ENCODE measurements around the gene RAPGEF6. TPM values are rescaled to one million over a fixed set of nuclear protein-coding genes. Genes with fewer than 3 reads are reported as not detected.

Gene RAPGEF6
- total and polyA plus RNA-seq, 2 experiments from 2014 or later = 9.5 to 20.3 TPM

GRCh38 chr5:131628990-131629389, 6.0 kb downstream of the RAPGEF6 start:
- no peak for ATAC-seq
- Histone ChIP-seq H3K27me3 (ENCODE audit: insufficient read depth) (no peaks in the 10 kb centered on the region), H3K9me2 (ENCODE audit: insufficient read depth) (no peaks in the 10 kb centered on the region), H3K4me2 (no peak overlapping the region), H3K79me2 (replicated peaks; ENCODE audit: insufficient read depth) (peaks cover 100% of the 10 kb centered on the region), H3K36me3 (ENCODE audit: insufficient read depth) (no peaks in the 10 kb centered on the region), H2AFZ (no peak overlapping the region), H4K20me1 (replicated peaks; ENCODE audit: insufficient read depth) (peaks cover 15% of the 10 kb centered on the region), H3K4me3 (no peak overlapping the region), H3F3A (replicated peaks; ENCODE audit: low read depth) (no peaks in the 10 kb centered on the region), H3K27ac (ENCODE audit: low read depth) (no peak overlapping the region), H3K4me1 (ENCODE audit: insufficient read depth) (peaks cover 39% of the 10 kb centered on the region)
- DNase-seq (ENCODE audit: low spot score) = no peak
- Mint-ChIP-seq H3K4me3 (no peak overlapping the region), H3K27me3 (ENCODE audit: insufficient read depth, low read depth, poor library complexity) (no peaks in the 10 kb centered on the region), H3K27ac (no peak overlapping the region), H3K9me3 (no peaks in the 10 kb centered on the region), H3K4me1 (peaks cover 4% of the 10 kb centered on the region; the same call in 2 of the 3 replicates), H3K36me3 (ENCODE audit: low read depth) (no peaks in the 10 kb centered on the region)
- TF ChIP-seq ZNF114 (CRISPR knock-in tag; IDR thresholded peaks at IDR 0.05) = no peak
- no peak for TF ChIP-seq EZH2 (IDR thresholded peaks at IDR 0.05; ENCODE audit: low read depth, unreplicated experiment)
- TF ChIP-seq JUNB (IDR thresholded peaks at IDR 0.05; ENCODE audit: unreplicated experiment) = no peak
- TF ChIP-seq ZNF331 (CRISPR knock-in tag; IDR thresholded peaks at IDR 0.05; ENCODE audit: low read depth) = no peak
- TF ChIP-seq CREB1 (CRISPR knock-in tag; IDR thresholded peaks at IDR 0.05; ENCODE audit: low read depth) = no peak

DNA sequence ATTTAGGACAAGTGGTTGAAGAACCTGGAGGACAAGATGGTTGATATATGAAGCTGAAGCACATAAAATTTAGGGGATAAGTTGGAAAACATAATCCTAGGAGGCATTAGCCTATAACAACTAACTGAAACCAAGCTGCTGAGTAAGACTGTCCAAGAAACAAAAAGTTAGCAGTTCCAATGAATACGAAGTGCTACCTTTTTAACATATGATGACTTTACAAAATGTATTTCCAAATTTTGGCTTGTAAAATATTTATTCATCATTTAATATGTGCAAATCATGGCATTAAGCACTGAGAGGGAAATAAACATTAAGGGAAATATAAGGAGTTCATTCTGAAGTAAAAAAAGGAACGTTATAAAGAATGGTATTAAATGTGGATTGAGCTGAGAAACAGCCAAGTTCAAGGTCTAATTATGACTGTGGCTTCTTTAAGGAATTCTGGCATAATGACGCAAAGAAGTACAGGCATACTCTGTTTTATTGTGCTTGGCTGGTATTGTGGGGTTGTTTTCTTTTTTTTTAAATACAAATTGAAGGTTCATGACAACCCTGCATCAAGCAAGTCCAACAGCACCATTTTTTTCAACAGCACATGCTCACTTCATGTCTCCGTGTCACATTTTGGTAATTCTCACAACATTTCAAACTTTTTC, 7.7 kb downstream of the RAPGEF6 start:
- Mint-ChIP-seq H3K4me1 (peaks cover 4% of the 10 kb centered on the region; the same call in 1 of the 3 replicates), H3K36me3 (ENCODE audit: low read depth) (no peaks in the 10 kb centered on the region), H3K27me3 (ENCODE audit: insufficient read depth, low read depth, poor library complexity) (no peaks in the 10 kb centered on the region), H3K27ac (peak overlapping the region; percentile 31; the same call in 1 of the 2 replicates), H3K9me3 (no peaks in the 10 kb centered on the region), H3K4me3 (no peak overlapping the region)
- Histone ChIP-seq H3K9me2 (ENCODE audit: insufficient read depth) (no peaks in the 10 kb centered on the region), H3F3A (replicated peaks; ENCODE audit: low read depth) (no peaks in the 10 kb centered on the region), H3K79me2 (replicated peaks; ENCODE audit: insufficient read depth) (peaks cover 100% of the 10 kb centered on the region), H2AFZ (no peak overlapping the region), H3K27me3 (ENCODE audit: insufficient read depth) (no peaks in the 10 kb centered on the region), H3K4me3 (no peak overlapping the region), H4K20me1 (replicated peaks; ENCODE audit: insufficient read depth) (peaks cover 23% of the 10 kb centered on the region), H3K4me2 (no peak overlapping the region), H3K36me3 (ENCODE audit: insufficient read depth) (no peaks in the 10 kb centered on the region), H3K27ac (ENCODE audit: low read depth) (no peak overlapping the region), H3K4me1 (ENCODE audit: insufficient read depth) (peaks cover 24% of the 10 kb centered on the region)
- TF ChIP-seq CREB1 (CRISPR knock-in tag; IDR thresholded peaks at IDR 0.05; ENCODE audit: low read depth) = no peak
- no peak for TF ChIP-seq ZNF114 (CRISPR knock-in tag; IDR thresholded peaks at IDR 0.05)
- TF ChIP-seq STAT1 (IDR thresholded peaks at IDR 0.05; ENCODE audit: unreplicated experiment) = no peak
- TF ChIP-seq JUNB (IDR thresholded peaks at IDR 0.05; ENCODE audit: unreplicated experiment) = no peak
- TF ChIP-seq, protein P1, sequence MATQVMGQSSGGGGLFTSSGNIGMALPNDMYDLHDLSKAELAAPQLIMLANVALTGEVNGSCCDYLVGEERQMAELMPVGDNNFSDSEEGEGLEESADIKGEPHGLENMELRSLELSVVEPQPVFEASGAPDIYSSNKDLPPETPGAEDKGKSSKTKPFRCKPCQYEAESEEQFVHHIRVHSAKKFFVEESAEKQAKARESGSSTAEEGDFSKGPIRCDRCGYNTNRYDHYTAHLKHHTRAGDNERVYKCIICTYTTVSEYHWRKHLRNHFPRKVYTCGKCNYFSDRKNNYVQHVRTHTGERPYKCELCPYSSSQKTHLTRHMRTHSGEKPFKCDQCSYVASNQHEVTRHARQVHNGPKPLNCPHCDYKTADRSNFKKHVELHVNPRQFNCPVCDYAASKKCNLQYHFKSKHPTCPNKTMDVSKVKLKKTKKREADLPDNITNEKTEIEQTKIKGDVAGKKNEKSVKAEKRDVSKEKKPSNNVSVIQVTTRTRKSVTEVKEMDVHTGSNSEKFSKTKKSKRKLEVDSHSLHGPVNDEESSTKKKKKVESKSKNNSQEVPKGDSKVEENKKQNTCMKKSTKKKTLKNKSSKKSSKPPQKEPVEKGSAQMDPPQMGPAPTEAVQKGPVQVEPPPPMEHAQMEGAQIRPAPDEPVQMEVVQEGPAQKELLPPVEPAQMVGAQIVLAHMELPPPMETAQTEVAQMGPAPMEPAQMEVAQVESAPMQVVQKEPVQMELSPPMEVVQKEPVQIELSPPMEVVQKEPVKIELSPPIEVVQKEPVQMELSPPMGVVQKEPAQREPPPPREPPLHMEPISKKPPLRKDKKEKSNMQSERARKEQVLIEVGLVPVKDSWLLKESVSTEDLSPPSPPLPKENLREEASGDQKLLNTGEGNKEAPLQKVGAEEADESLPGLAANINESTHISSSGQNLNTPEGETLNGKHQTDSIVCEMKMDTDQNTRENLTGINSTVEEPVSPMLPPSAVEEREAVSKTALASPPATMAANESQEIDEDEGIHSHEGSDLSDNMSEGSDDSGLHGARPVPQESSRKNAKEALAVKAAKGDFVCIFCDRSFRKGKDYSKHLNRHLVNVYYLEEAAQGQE (IDR thresholded peaks at IDR 0.05; ENCODE audit: unreplicated experiment) = no peak
- no peak for TF ChIP-seq EZH2phosphoT487 (IDR thresholded peaks at IDR 0.05; ENCODE audit: unreplicated experiment)
- no peak for TF ChIP-seq NANOG (IDR thresholded peaks at IDR 0.05; ENCODE audit: borderline replicate concordance)
- no peak for TF ChIP-seq ZNF331 (CRISPR knock-in tag; IDR thresholded peaks at IDR 0.05; ENCODE audit: low read depth)
- DNase-seq (ENCODE audit: low spot score) = no peak
- ATAC-seq = no peak

All from GM23338 (cell line).